Measurements from ENCODE around the gene CACNB4.
A peak's percentile ranks its signal among the peaks of the same experiment; 100 is the strongest.
"Not testable (repeated sequence)": the region's sequence is repeated elsewhere in the genome, so short reads cannot be mapped to it uniquely, and the experiment has no call there.

CACNB4 gene

DNA sequence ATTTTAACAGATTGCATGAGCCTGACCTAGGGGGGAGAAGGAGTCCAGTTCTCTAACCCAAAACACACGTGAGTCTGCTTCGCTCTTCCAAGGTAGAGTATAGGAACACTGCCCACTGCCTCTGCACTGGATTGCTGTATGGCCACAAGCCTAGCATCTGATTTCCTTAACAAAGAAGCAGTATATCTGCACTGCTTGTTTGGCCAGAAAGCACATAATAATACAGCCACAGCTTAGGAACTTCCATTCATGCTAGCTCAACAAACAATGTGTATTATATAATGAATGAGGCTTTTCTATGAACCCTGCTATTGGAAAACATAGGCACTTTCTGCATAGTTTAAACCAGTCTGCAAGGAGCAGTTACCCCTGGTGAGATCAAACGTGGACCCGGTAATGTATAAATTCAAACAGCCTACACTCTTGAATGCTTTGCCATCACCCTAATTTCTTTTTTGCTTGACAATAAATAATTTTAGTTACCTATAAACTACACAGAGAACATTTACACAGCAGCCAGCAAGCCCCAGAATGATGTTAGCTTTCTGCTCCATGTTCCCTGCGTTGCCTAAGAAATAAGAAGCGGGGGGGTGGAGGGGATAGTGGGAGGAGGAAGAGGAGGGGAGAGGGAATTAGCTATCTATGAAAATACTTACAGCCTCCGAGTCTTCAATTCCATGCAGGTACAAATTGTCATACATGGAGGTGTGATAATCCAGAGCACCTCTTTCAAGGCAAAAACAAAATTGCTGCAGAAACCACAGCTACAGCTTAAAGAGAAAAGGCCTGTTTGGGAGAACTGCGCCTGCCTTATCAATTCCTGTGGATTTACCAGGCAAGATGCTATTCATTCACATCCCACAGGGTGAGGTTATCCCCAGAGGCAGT lies 125.6 kb downstream of the CACNB4 start:
- no peak for DNase-seq

DNA sequence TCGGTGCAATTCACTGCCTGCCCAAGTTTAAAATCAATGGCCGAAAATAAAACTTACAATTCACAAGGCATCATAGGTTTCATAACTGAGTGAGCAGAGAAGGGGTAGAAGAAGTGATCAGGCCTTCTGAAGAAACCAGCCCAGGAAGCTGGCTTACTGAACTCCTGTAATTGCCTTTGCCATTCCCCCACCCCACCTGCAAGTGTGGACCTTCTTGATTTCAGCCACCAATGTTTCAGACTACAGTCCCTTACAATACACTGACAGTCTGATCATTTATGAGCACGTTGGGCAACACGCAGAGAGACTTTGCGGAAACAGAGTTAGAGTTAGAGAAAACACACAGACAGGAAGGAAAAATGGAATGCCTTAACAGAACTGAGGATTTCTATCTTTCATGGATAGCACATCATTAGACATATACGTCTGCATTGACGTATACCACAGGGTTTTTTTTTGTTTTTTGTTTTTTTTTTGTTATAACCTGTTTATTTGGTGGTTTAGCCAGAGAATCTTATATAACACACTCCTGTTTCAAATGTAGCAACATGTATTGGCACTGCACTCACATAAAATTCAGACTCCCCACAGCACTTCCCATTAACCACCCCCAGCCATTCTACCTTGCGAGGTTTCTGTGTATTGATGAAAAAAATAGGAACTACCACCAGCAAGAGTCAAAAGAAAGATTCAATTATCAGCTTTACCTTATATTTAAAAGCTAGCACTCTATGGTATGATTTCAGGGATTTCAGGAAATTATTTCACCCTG lies 126.4 kb downstream of the CACNB4 start:
- DNase-seq: no peak

DNA sequence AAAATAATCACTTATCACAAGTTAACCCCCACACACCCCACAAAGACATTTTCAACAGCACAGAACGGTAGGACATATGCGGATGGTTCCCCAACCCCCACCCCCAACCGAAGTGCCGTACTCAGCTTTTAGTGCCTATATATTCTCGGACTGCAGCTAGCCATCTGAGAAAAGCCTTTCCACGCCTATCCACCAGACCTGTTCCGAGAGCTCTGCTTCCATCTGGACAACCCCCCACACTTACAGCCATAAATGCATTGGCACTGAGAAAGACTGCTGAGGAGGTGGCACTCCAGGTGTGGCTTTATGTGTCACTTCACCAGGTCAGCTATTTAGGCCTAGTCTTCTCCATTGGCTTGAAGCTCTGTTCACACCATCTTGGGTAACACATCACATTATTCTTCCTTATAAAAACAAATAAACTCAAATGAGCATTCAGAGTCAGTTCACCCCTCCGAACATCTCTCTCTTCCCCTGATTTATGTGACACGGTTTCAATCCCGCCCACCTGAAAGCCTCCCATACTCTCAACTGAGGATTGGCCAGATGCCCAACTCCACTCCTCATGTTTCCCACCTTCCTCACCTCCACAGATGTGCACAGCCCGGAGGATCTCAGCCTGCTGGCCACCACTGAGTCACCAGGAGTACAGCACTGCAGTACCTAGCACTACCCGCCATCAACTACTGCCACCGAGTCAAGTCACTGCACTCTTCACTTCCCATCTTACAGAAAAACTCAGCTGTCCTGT lies 127.4 kb downstream of the CACNB4 start:
- DNase-seq: no peak

DNA sequence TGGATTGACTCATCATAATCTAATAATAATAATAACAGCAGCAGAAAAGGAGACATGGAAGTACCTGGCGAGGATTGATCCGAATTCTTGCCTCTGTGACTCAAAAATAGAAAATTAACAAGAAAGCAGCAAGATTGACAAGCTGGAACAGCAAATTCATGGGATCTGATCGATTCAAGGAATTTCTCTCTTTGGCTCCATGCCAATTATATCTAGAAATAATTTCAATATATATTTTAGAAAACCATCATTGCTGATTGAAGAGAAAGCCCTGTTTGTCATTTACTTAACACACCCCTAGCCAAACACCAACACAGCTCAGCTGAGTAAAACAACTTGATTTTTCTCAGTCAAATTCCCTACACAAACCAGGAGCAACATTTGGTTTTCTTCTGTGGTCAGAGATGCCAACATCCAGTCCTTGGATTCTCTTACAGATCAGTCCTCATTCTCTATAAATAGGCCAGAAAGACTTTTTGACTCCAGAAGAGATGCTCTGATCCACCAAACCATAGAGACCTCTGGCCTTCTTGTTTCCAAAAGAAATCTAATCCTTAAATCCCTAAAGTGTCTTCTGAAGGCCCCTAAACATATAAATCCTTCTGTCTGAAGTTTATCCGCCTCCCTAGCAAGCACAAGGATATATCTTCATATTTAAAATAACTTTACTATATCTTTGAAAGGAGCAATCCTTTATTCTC lies 129.9 kb downstream of the CACNB4 start:
- DNase-seq: no peak

DNA sequence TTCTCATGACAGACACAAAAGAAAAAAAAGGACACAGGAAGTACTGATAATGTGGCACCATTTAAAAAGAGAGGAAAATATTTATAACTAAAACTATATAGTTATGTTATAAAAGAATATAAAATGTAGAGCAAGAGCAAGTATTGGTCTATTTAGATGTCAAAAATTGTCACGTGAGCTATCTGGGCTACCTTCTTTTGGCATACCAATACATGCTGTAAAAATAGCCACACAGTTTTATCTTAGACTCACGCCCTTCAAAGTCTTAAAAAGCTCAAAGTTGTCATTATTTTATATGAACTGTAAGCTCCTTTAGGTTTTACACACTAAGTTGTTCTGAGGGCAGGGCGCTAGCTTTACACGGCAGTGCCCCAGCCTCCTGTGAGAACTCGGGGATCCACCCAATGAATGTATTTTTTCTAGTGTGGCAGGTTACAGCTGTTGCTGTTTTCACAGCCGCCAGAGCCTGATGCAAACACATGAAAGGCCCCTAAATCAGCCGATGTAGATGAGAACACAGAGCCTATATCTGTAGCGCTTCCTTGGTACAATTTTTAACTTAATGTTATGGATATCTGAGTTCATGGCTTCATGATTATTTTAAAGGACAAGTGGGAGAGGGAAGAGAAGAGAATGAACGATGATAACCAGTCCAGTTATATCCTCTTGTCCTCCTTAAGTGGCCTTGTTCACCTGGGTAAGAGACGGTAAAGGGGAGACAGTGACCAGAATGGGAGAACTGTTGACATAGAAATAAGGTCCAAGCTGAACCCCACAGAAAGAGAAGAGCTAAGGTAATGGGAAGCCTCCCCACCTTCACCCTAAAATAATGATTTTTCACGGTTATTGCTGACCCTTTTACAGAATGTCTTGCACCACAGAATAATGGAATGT lies 130.8 kb downstream of the CACNB4 start:
- DNase-seq: no peak

DNA sequence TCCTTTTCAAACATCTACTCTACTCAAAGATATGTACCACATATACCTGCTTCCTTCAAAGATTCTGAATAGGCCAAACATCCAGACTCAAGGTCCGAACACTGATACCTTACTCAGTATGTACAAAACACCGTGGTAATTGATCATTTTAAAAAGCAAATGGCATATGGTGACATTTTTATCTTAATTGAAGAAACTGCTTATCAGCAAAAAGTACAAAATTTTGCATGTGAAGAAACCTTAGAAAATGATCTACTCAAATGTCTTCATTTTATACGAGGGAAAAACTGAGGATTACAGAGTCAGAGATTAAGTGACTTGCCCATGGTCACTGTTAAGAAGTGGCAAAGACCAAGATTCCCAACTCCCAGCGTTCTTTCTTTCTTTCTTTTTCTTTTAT lies 133.0 kb downstream of the CACNB4 start:
- DNase-seq: no peak

DNA sequence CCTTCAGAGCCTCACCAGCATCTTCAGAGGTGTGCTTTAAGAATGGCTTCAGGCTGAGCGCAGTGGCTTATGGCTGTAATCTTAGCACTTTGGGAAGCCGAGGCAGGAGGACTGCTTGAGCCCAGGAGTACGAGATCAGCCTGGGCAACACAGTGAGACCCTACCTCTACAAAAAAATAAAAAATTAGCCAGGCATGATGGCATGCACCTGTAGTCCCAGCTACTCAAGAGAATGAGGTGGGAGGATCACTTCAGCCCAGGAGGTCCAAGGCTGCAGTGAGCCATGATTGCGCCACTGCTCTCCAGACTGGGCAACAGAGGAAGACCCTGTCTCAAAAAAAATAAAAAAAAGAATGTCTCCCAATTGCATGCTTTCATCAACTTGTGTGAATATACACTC lies 137.3 kb downstream of the CACNB4 start:
- DNase-seq: no peak

DNA sequence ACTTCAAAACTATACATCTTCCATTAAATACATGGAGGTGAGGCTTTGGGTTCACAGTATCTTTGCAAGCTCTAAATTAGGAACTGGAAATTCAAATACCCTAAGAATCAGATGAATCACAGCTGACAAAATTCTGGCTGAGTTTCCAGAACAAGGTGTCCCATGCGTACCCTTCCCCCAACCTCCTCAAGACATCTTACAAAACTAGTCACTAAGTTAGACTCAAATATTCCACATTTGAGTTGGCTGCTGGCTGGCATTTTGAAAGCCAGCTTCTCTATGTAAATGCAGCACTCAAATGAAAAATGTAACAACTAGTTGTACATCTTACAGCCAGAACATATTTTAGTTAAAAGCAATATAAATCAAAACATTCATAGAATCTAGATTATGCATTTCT lies 139.6 kb downstream of the CACNB4 start:
- no peak for DNase-seq

DNA sequence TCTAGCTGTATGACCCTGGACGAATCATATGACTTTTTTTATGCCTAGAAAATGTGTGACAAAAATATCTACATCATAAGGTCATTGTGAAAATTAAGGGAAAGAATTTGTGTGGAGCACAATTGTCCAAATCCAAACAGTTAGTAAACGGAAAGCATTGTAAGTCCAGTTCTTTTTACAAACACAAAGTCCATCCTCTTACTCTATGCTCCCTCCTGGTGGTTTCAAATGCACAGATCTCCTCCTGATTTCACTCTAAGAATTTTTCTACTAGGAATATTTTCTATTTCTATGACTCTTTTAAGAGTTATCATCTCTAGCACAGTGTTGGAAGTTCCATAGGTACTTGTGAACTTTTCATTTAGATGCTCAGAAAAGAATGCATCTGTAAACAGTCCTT lies 145.4 kb downstream of the CACNB4 start:
- DNase-seq: no peak

DNA sequence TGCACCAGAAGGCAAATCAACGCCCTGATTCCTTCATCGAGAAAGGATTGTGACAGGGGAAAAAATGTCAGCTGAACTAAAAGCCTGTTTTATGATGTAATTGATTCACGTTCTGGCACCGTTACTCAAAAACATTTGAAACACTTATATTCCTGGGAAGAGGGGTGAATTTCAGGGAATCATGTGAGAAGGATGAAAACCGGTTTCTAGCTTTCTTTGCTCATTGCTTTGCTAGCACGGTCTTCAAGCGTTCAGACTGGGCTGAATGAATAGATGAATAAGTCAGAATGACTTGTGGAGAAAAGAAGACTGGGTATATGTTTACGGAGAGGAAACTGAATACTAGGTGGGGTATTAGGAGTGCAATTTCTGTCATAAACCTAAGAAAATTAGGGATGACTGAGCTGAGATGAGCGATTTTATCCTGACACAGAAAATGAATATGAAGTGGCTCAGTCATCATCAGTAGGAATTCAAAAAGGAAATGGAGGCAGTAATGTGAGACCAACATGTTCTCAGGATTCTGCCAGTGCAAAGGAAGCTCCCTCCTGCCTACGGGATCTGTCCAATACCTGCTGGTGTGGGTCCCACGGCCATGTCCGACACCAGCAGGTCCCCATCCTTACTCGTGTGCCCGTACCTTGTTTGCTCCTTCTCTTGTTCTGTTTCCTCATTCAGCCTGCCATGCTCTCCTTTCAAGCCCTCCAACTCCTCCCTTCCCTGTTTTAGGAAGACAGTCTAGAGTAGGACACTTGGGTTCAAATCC lies 146.0 kb downstream of the CACNB4 start:
- no peak for DNase-seq

DNA sequence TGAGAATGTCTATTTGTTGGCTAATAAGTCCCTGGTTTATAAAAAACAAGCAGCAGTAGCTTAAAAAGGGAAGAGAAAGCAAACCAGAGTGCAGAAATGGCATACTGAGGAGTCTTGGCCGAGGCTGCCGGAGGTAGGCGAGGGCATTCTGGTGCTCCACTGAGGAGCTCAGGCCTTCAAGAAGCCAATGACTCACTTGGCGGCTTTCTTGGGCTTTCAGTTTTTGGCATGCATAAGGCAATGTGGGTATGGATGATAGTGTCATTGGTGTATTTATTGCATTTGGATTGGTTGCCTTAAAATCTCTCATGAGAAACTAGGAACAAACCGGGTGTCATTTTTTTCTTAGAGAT lies 151.1 kb downstream of the CACNB4 start:
- DNase-seq: no peak

DNA sequence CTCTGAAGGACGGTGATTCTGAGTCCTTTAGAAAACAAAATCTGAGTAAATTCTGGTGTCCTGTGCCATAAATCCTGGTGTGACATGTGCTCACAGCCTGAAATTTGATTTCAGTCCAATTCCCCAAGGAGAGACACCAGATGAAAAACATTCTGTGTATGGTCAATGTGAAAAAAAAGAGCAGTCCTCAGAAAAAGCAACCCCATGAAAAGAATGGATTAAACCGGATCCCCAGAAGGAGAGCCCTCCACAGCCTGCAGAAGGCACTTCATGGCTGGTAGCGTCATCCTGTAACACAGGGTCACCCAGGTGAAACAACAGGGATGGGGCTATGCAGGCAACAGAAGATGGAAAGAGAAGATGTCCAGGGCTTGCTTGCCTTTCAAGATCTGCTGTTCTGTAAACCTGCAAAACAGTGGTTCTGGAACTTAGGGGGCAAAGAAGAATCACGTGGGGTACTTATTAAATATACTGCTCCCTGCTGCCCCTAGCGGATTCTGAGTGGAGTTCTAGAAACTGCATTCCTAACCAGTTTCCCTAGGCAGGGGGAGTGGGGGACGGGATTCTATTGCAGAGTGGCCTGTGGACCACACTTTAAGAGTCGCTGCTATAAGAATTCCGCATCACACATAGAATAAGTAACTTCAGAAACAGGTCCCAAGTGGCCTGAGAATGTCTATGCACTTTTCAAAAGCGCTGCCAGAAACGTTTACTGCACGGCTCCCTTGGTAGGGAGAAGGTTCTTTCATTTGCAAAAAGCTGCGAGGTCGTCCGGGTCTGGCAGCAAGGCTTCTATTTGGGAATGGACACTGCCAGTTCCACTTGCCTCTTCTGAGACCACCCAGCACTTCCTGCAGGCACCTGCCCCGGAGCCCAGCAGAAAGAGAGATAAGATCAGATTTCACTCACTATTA lies 151.7 kb downstream of the CACNB4 start:
- DNase-seq: peak; percentile 37

DNA sequence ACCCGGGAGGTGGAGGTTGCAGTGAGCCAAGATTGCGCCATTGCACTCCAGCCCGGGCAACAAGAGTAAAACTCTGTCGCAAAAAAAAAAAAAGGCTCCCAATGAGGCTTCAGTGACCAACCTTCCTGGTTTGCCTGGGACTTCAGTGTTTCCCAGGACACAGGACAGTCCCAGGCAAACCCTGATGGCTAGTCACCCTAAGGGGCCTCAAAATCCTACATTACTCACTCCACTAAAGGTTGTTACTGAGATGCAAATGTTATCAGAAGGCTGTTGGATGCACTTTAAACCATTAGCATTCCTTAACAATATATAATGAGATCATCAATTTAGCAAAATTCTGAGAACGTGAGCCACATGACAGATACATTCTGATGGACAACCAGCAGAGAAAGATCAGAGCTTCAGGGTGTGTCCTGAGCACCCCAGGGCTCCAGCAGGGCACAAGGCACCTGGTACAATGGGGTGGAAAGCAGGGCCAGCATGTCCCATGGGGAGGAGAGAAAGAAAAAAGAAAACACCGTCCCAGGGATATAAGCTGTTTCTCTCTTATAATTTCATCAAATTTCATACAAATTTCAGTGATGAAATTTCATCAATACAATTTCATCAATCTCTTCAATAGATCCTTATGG lies 152.5 kb downstream of the CACNB4 start:
- DNase-seq: no peak

DNA sequence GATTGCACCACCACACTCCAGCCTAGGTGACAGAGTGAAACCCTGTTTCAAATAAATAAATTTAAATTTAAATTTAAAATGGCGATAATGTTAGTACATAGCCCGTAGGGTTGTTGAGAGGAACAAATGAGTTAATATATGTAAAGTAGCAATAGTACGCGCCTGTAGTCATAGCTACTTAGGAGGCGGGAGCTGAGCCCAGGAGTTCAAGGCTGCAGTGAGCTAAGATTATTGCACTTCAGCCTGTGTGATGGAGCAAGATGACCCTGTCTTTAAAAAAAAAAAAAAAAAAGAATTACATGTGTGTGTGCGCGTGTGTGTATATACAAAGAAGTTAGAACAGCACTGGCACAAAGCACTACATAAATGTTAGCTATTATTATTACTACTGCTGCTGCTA lies 153.2 kb downstream of the CACNB4 start:
- DNase-seq: no peak

DNA sequence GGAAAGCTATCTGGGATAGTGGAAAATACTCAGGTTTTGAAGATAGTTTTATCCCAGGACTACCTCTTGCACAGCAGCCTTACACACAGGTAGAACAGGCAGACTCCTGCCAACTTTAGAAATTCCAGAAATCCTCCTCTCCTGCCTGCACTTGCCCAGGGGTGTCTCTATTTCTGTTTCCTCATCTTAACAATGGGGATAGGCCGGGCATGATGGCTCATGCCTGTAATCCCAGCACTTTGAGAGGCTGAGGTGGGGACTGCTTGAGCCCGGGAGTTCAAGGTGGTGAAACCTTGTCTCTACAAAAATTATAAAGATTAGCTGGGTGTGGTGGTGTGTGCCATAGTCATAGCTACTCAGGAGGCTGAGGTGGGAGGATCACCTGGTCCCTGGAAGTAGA lies 153.7 kb downstream of the CACNB4 start:
- no peak for DNase-seq

DNA sequence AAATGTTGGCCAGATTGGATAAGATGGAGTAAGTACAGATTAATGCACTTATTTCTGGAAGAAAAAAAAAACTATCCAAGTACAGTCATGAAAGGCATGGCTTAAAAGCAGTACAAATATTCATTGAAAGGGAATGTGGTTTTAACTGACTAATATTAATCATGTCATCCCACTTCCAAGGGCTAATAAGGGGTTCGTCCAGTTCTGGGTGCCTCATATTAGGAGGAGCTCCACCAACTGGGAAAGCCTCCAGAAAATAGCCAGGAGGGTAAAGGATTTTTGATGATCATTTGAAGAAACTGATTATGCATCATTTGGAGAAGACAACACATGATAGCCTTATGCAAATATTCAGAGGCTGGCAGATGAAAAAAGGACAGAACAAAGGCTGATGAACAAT lies 155.4 kb downstream of the CACNB4 start:
- no peak for DNase-seq

DNA sequence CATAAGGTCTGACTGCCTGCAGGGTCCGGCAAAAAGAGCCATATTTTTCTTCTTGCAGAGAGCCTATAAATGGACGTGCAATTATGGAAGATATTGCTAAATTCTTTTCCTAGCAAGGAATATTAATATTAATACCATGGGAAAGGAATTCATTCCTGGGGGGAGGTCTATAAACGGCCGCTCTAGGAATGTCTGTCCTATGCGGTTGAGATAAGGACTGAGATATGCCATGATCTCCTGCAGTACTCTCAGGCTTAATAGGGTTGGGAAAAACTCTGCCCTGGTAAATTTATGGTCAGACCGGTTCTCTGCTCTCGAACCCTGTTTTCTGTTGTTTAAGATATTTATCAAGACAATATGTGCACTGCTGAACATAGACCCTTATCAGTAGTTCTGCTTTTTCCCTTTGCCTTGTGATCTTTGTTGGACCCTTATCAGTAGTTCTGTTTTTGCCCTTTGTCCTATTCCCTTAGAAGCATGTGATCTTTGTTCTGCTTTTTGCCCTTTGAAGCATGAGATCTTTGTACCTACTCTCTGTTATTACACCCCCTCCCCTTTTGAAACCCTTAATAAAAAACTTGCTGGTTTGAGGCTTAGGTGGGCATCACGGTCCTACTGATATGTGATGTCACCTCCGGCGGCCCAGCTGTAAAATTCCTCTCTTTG lies 156.2 kb downstream of the CACNB4 start:
- not testable (repeated sequence) for DNase-seq

DNA sequence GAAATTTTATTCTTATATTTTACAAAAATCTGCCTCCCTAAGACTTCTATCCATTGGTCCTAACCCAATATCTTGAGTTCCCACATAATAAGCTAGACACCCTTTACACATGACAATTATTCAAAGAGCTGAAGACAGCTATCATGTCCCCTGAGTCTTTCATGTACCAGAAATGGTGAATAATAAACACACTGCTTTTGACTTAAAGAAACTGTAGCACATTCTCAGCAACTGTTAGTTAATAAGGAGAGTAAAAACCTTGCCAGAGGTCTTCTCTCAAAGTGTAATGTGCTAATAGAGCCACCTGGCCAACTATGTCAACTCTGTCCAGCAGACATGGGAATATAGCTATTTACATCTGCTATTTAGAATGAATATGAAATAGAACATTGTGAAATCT lies 160.9 kb downstream of the CACNB4 start:
- DNase-seq: no peak

DNA sequence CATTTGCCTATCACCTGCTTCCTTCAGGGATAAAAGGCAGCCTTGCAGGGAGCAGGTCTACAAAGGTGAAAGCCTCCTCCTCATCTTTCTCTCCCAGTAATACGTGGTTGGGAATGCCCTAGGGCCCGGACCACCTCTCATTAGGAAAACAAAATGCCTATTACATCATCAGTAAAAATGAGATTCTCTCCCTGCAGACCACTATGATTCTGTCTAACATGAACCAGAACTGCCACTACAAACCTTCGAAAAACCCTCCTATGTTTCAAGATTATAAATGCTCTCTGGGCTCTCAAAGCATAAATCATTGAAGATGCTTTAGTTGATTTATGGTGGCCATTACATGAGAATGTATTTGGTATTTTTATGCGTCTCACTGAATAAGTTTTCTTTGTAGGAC lies 162.2 kb downstream of the CACNB4 start:
- DNase-seq: no peak
